GM23338 (cell line): ENCODE results near the gene AFF3.

Experiments used
- CTCF ChIP-seq, 2 experiments: fragments of 200-600 bp in 1 of 2; sonication (generic) in 1 of 2; conservative IDR thresholded peaks; 2 replicates each; pipeline versions ENCODE4 v1.5.1 to v1.6.1; 2016 to 2017; ENCODE audit warnings: antibody characterized with exemption in 2 of 2, low read depth in 2 of 2, mild to moderate bottlenecking in 2 of 2, moderate library complexity in 1 of 2
- EZH2phosphoT487 ChIP-seq: fragments of 200-600 bp; sonication (generic); IDR thresholded peaks from one replicate; pipeline ENCODE4 v1.8.1; 2018; ENCODE audit warnings: antibody characterized with exemption; ENCODE audit not compliant: unreplicated experiment
- POLR2AphosphoS5 ChIP-seq: IDR thresholded peaks from 2 replicates; pipeline ENCODE4 v1.6.1; 2016; ENCODE audit warnings: antibody characterized with exemption, low read depth
- REST ChIP-seq: IDR thresholded peaks from one replicate; pipeline ENCODE4 v1.6.1; 2018; ENCODE audit warnings: antibody characterized with exemption; ENCODE audit not compliant: unreplicated experiment

GRCh38 chr2:99868260-99868659 is 274.1 kb downstream of the AFF3 start:
- TF ChIP-seq CTCF (conservative IDR thresholded peaks at IDR 0.05; ENCODE audit: low read depth in 2 of 2) (no peak), POLR2AphosphoS5 (no peak), REST (no peak), EZH2phosphoT487 (no peak)
